ENCODE results near the gene IRF3.

DNA sequence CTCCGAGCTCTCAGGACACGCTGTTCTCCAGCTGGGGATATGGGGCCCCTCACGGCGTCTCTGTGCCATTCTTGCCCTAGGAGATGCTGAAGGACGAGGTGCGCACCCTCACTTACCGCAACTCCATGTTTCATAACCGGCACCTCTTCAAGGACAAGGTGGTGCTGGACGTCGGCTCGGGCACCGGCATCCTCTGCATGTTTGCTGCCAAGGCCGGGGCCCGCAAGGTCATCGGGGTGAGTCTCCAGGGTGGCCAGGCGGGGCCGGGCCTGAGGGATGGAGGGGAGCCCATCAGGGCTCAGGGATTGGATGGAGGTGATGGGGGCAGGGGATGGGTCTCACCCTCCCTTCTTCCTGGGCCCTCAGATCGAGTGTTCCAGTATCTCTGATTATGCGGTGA lies 16.2 kb upstream of the IRF3 start:
- TF ChIP-seq CTCF (IDR thresholded peaks at IDR 0.05) (no peak), POLR2A (IDR thresholded peaks at IDR 0.05) (no peak)
